HG02678 (cell line): Measurements from ENCODE around the gene CFL1.
"Not testable (repeated sequence)": the region's sequence is repeated elsewhere in the genome, so short reads cannot be mapped to it uniquely, and the experiment has no call there.

Experiments
- ATAC-seq: cut with Tn5 transposase; IDR thresholded peaks from one replicate; pipeline ENCODE4 v1.9.1; 2021; ENCODE audit warnings: mild to moderate bottlenecking, moderate library complexity; ENCODE audit not compliant: unreplicated experiment

The CFL1 gene

DNA sequence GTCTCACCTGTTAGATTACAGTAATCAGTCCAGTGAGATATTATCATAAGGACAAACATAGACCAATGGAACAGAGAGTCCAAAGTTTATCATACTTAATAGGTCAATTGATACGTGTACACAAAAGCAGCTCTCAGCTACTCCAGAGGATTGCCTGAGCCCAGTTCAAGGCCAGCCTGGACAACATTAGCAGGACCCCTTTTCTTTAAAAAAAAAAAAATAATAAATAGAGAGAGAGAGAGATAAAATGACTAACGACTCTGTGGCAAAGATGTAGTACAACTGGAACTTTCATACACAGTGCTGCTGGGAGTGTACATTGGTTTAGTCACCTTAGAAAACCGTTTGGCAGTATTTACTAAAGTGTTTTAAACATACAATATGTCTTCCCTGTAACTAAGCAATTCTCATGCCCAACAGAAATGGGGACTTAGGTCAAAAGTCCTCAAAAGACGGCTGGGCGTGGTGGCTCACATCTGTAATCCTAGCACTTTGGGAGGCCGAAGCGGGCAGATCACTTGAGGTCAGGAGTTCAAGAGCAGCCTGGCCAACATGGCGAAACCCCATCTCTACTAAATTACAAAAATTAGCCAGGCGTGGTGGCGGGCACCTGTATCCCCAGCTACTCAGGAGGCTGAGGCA is 13.6 kb downstream of the CFL1 start:
- ATAC-seq: no peak

DNA sequence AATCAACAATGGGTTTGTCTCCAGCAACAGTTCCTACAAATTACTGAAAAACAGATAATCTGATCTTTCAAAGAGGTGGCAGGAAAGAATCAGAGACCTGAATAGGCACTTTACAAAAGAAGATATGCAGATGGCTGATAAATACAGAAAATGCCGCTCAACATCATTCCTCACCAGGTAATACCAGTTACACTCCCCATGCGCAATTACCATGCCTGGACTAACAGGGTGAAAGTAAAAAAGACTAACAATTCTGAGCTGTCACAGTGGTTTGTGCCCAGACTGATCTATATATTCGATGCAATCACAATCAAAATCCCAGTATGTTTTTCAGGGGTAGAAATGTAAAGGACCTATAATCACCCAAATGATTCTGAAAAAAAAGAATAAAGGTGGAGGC is 14.2 kb downstream of the CFL1 start:
- no peak for ATAC-seq

DNA sequence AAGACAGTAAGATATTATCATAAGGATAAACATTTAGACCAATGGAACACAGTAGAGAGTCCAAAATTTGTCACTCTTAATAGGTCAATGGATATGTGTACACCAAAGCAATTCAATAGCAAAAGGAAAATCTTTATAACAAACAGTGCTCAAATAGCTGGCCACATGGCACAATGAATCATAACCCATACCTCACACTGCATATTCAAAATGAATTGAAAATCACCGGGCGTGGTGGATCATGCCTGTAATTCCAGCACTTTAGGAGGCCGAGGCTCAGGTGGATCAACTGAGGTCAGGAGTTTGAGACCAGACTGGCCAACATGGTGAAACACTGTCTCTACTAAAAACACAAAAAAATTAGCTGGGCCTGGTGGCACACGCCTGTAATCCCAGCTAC is 15.8 kb downstream of the CFL1 start:
- no peak for ATAC-seq

DNA sequence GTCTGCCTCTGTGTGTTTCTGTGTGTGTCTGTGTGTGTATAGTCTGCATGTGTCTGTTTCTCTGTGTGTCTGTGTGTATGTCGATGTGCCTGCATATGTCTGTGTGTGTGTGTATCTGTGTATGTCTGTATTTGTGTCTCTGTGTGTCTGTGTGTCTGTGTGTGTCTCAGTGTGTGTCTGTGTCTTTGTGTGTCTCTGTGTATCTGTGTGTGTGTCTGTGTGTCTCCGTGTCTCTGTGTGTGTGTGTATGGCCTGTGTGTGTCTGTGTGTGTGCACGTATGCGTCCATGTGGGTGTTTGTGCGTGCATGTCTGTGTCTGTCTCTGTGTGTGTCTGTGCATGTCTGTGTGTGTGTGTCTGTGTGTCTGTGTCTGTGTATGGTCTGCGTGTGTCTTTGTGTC is 23.8 kb downstream of the CFL1 start:
- no peak for ATAC-seq

DNA sequence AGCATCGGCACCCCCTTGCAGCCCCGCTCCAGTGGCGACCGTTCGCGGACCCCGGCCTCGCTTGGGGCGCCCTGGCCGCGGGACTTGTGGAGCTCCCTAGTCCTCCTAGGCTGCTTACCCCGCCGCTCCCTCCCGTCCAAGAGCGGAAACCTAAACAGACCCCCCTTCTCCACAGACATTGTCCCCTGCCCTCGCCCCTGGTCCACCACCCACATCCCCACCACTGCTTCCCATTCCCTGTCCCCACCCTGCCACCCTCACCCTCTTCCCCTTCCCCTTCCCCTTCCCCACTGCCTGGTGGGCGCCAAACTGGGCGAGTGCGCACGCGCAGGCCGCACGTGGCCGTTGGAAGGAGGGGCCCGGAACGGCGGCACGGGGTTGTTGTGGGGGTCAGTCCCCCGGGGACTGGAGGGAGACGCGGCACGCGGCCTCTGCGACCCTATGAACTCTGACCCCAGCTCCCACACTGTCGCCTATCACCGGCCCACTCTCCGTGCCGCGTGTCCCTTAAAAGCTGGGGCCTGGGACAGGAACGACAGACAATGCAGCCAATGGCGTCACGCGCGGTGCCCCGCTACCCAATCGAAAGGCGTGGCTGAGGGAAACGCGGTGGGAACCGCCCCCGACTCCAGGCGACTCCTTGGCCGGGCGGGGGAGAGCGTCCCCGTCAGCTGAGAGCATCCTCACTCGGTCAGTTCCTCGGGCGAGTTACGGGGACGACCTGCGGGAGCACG is 24.5 kb downstream of the CFL1 start, which contains the start of gene SNX32:
TSS of gene SNX32 (plus strand) at position 667 of the 734 bp plus-strand sequence. CDS start 103 bp downstream, outside the sequence.
- ATAC-seq: peak; percentile 96

DNA sequence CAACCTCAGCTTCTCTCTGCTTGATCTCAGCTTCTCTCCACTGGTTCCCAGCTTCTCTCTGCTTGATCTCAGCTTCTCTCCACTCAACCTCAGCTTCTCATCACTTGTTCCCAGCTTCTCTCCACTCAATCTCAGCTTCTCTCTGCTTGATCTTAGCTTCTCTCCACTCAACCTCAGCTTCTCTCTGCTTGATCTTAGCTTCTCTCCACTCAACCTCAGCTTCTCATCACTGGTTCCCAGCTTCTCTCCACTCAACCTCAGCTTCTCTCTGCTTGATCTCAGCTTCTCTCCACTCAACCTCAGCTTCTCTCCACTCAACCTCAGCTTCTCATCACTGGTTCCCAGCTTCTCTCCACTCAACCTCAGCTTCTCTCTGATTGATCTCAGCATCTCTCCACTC is 25.7 kb downstream of the CFL1 start:
- not testable (repeated sequence) for ATAC-seq

DNA sequence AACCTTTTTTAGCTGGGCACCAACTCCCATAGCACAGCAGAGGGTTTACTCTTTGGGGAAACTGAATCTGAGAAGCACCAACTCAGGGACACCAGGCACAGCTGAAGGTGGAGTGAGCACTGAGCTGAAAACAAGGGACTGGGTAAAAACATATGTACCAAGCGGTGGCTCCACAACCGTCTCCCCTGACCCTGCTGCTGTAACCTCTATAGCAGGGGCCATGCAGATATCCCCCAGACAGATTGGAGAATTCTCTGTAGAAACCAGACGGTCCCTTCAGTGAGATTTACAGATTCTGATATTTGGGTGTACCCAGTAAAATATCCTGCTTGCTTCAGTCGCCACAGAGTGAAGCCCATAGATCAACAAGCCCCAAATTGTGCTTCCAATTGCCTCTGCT is 28.5 kb downstream of the CFL1 start:
- ATAC-seq: no peak

DNA sequence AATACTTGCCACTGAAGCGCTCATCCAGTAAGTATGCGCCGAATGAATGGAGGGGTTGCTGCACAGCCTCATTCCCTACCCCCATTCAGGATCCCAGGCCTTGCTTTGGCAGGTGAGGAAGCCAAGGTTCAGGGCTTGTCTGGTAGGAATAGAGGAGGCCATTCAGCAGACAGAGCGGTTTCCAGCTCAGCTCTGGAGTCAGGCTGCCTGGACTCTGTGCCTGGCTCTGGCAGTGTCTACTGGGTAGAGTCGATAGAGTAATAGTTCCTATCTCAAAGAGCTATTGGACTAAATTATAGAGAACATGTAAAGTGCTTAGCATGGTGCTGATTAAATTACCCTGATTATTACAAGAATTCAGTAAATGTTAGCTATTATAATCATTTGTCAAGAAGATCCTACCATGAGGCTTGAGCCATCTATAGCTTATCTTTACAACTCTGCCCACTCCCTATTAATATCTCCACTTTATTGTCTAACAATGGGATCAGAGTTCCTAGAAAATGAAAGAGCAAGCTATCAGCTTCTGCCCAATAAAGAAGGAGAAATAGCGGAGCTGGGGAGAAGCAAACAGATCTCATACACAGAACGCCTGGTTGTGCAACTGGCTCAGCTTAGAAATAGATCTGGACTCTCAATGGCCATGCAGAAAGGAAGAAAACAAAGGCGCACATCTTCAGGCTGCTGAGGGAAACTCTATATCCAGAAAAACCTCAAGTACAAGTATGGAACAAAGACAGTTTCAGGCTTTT is 30.8 kb downstream of the CFL1 start:
- ATAC-seq: no peak

DNA sequence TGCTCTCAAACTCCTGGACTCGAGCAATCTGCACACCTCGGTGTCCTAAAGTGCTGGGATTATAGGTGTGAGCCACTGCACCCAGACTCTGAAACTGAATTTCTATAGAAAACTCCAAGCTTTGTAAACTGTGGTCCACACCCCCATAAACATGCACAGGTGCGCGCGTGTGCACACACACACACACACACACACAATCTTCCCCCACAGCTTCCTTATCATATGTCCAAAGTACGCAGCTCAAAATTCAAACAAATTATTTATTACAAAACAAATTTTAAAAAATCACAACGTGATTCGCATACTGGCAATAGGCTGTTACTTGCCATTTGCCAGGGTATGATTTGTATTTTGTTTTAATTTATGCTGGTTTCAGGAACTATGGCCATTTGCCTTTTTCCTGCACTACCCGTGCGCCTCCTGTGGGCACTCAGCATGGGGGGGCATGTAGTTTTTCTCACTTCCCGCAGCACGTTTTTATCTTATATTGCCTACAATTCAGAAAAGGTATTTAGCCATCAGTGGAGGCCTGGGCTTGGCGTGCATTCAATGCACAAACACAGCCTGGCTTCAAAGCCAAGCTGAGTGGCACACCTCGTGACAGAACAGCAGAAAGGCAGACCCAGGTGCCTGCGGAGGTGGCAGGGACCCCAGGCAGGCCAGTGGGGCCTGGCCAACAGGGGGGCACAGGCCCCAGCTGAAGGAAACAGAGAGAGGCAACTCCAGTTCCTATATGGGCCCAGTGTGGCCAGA is 35.0 kb downstream of the CFL1 start:
- ATAC-seq: no peak

DNA sequence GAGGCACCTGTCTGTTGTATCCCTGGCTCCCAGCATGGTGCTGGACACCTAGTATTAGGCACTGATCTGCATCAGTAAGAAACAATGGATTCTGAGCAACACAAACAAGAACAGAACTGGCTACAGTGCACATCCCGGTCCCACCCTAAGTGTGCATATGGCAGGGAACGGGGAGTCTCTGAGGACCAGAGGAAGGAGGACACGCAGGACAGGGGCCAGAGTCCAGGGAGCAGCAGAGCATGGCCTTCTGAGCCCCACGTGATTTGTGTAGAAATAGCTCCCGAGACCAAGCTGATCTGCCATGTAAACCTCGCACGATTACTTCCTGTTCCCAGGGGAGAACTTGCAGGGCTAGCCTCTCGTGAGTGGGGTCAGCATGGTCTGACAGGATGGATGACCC is 36.9 kb downstream of the CFL1 start:
- no peak for ATAC-seq

DNA sequence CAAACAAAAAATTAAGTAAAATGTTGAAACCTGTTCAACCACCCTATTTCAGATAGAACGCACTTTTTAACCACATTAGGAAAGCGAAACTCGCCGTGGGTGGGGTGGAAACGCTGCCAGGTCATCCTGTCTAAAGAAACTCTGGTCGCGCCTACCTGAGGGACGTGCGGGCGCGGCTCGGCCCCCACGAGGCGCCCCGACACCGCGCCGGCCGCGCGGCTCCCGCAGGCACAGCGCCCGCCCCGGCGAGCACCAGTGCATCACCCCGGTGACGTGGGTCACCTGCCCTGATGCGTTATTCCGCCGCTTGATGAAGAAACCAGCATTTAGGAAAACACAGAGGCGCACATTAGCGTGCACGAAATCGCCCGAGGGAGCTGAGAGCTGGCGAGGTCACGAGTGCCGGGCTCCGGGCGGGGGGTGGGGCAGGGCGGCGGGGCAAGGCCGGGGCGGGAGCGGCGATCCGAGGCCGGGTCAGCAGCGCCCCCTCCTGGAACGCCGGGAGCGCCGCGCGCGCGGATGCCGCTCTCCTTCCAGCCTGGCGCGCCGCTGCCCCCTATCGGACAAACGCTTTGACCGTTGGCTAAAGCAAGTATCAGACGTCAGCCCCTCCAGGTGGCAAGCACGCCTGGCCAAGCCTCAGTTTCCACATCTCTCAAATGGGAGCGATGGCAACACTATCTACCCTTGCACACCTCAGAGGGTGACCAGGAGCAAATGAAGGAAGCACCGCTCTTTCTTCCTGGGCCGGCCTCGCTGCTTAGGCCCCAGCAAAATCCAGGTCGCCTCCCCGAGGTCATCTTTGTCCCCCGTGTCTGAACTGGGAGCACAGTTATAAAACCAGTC is 39.9 kb downstream of the CFL1 start:
- ATAC-seq: peak; percentile 83

DNA sequence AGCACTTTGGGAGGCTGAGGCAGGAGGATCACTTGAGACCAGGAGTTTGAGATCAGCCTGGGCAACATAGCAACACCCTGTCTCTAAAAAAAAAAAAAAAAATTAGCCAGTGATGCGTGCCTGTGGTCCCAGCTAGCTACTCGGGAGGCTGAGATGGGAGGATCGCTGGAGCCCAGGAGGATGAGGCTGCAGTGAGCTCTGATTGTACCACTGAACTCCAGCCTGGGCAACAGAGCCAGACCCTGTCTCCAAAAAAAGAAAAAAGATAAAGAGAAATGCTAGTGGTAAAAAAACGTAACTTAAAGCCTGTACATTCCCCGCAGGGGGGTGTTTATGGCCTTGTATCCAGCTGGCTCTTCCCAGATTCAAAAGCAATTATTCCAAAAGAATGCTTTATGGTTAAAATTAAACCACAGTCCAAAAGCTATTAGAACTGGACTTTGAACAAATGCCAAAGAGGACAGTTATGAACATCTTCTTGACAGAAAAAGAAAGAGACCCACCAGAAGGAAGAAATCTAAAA is 40.6 kb downstream of the CFL1 start:
- ATAC-seq: no peak

DNA sequence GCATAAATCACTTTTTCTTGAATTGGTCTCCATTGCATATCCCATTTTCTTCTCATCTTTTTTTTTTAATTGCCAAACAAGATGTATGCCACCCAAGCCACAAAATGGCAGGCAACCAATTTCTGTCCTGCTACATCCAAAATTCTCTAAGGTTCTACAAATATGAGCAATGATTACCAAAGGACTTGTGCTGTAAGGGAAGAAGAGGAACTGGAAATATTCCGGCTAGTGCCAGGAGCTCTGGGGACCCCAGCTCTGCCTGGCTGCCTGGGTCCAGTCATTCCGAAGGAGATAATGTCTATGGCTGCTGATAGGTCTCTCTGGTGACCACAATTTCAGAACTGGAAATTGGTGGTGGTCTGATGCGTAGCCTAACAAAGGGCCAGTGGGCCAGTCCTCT is 41.3 kb downstream of the CFL1 start:
- ATAC-seq: no peak

DNA sequence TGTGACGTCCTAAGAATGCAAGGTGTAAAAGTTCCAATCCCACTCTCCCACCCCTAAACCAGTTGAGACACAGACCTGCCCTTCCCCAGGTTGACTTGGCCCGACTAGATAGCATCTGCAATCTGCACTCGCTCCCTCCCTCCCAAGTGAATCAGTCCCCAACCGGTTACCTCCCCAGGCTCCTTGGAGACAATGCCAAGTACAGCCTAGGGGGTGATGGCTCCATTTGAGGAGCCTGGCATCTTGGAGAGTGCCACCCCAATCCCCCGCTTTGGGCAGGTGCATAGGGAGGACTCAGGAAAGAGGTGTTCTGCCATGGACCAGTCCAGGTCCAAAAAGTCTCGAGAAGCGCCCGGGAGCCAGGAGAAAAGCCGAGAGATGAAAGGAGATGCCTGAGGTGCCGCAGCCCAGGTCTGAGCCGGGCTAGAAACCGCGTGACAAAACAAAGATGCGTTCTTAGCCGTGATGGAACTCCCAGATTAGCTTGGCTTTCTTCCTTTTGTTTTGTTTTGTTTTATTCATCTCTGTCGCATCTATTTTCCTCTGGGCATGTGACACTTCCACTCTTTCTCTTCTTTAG is 42.9 kb downstream of the CFL1 start:
- no peak for ATAC-seq

DNA sequence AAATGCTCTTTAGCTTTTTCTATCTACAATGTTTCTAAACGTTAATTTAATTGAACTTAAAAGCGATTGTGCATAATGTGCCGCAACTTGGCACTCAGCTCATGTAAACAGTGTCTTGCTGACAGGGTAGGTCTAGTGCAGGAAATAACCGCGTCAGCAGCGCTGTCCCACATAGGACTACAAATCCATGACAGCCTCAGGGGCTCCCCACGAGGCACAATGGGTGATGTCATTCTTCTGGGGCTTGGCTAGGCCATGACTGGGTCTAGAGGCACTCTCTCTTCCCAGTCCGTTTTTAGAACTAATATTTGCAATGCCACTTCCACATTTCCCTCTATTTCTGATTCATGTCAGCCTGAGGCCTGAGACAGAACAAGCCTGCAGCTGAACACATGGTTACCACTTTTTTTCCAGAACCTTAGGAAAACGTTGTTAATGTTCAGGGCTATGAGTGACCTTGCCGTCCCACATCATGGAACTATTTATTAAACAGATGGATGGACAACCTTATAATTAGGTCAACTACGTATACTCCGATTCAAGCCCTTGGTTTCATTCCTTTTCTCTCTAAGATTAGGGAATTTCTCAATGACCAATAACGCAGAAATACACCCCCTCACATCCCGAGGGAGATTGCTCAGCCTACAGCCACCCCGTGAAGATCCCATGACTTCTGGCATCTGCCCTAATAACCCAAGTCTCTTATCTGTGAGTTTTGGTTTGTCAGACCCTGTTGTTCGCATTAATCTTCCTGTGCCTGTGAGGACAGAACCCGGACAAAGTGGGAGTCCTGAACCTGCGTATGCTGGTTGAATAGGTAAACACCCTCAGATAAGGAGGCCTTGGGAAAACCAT is 43.6 kb downstream of the CFL1 start:
- no peak for ATAC-seq

DNA sequence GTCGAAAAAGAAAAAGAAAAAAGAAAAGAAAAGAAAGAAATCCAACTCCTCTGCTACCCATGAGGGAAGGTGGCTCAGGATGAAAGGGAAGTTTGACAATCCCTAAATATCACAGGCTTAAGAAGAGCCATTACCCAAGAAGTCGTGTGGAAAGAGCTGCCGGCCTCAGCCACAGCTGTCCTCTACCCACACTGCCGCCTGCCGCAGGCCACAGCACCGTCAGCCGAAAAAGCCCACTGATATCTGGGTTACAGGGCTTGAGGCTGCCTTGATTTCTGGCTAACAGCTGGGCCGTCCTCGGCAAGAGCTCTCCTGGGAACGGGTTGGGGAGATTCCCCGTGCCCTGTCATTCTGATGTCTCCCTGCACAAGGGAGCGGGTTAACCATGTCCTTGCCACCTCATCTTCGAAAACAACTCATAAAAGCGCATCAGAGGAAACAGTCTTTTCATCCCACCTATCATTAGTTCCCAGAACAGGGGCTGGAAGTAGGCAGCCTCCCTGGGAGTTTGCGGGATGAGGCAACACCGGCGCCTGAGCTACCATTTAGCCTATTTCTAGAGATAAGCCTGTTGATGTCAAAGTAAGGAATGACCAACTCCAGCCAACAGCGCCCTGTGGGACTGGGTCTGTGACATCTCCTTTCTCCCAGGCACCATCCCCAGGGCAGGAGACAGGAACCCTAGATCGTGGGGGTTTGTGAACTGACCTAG is 46.1 kb downstream of the CFL1 start:
- no peak for ATAC-seq

DNA sequence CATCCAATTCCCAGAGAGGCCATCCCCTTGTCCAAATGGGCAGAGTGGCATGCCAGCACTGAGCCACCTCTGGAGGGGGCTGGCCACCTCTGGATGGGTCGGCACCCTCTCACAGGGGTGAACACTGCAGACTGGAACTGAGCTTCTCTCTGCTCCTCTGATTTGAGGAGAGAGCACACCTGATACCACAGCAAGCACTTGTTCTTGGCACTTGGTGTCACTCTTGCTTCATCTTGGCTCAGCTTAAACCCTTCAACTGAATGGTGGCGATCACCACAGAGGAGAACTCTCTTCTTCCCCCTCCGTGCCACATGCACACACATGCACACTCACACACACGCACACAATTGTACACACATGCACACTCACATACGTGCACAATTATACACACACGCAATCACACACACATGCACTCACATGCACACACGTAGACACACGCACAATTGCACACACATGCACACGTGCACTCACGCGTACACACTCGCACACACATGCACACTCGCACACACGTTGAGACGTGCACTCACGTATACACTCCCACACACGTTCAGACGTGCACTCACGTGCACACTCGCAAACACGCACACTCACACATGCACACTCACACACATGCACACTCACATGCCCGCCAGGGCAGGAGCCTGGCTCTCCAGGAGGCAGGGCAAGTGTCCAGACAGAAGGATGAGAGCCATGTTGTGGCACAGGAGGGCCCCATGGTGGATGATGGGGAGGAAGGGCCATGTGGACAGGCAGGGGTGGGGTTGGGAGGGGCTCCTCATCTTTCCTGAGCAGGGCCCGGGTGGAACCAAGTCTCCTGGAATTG is 47.7 kb downstream of the CFL1 start:
- ATAC-seq: no peak
